Activated CD8-positive, alpha-beta T cell treated with anti-CD3 and anti-CD28 coated beads for 36 hours (primary cell): ENCODE data around the gene HERC2. TPM values are rescaled to one million over a fixed set of nuclear protein-coding genes. Genes with fewer than 3 reads are reported as not detected.
A peak's percentile ranks its signal among the peaks of the same experiment; 100 is the strongest.
"Not testable (repeated sequence)": the region's sequence is repeated elsewhere in the genome, so short reads cannot be mapped to it uniquely, and the experiment has no call there.

Experiments
- ATAC-seq: fragments of 200-7000 bp; cut with Tn5 transposase; one replicate; pipeline ENCODE4 v1.10.0; 2021; ENCODE audit warnings: mild to moderate bottlenecking, moderate library complexity
- CTCF ChIA-PET: fragments of 350-600 bp; sonication (Branson Sonifier 250); formaldehyde crosslinking; loops from one replicate; lab custom pipeline; 2021; ENCODE audit warnings: antibody characterized with exemption; lab: Charles Lee
- POLR2A ChIA-PET: fragments of 350-600 bp; sonication (Branson Sonifier 250); formaldehyde crosslinking; loops from one replicate; lab custom pipeline; 2021; ENCODE audit warnings: antibody characterized with exemption; lab: Charles Lee
- DNase-seq: peaks from one replicate; pipeline ENCODE4 v3.0.0-alpha.2; 2020
- H3K27ac Mint-ChIP-seq: one replicate; pipeline ENCODE4 v1.8.0; 2021; ENCODE audit warnings: mild to moderate bottlenecking, mixed read lengths
- H3K27me3 Mint-ChIP-seq: one replicate; pipeline ENCODE4 v1.8.0; 2021; ENCODE audit warnings: mixed read lengths
- H3K36me3 Mint-ChIP-seq: one replicate; pipeline ENCODE4 v1.8.0; 2021; ENCODE audit warnings: low read depth, mixed read lengths
- H3K4me1 Mint-ChIP-seq: one replicate; pipeline ENCODE4 v1.8.0; 2021; ENCODE audit warnings: low read depth, mixed read lengths
- H3K4me3 Mint-ChIP-seq: one replicate; pipeline ENCODE4 v1.8.0; 2021; ENCODE audit warnings: mild to moderate bottlenecking, moderate library complexity, mixed read lengths
- H3K9me3 Mint-ChIP-seq: one replicate; pipeline ENCODE4 v1.8.0; 2021; ENCODE audit warnings: mixed read lengths
- intact Hi-C: fragments of 100-400 bp; cut with micrococcal nuclease; formaldehyde crosslinking; loops from one replicate; pipeline ENCODE4 v1.10.0; 2022
- total RNA-seq, 2 experiments: library from RNA; stranded (reverse); gene quantifications; one replicate each; pipeline ENCODE4 v1.2.3, GENCODE V29; 2021
- TF ChIP-seq, protein P1 (sequence below): fragments of 200-600 bp; IDR thresholded peaks from one replicate; pipeline ENCODE4 v1.8.0; 2022; ENCODE audit warnings: antibody characterized with exemption, mild to moderate bottlenecking

HERC2 gene
- total RNA-seq, 2 experiments from 2014 or later, result 29.5 to 32.3 TPM

DNA sequence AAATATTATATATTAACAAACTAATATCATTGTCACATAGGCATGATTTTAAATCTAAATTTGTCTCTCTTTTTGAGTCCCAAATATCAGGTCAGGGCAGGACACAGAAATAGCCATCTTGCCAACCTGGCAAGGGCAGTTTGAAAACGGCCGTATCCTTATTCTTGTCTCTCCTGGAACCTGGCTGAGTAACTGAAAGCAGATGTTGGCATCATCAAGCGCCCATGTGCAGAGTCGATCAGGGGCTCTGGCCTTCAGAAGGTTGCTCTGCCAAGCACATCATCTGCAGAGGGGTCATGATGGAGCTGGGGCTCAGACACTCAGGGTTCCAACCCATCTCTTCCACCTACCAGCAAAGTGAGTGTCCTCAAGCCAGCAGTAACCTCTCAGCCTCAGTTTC is 167.7 kb downstream of the HERC2 start:
- intact Hi-C loops, result no loop called here
- POLR2A ChIA-PET, result no interaction called here
- H3K4me1 Mint-ChIP-seq, result no peaks in the 10 kb centered on the region

DNA sequence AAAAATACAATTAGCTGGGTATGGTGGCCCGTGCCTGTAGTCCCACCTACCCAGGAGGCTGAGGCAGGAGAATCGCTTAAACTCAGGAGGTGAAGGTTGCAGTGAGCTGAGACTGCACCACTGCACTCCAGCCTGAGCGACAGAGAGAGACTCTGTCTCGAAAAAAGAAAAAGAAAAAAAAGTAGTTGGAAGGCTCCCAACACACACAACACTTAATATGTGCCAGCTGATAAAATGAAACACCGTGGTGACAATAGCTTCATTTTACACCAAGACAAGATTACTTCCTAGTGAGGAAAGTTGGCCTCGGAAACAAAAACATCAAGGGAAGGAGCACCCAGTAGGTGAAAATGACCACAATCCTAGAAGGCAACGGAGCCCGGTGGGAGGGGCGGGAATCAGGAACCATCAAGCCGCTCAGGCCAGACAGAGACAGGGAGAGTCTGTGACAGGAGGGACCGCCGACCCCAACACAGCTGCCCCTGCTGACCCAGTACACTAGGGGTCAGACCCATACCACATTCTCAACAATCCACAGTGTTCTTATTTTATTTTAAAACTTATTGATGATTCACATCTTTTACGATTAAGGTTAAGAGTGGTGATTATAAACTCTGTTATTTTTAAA is 168.4 kb downstream of the HERC2 start:
- intact Hi-C loops, result no loop called here
- TF ChIP-seq, protein P1, sequence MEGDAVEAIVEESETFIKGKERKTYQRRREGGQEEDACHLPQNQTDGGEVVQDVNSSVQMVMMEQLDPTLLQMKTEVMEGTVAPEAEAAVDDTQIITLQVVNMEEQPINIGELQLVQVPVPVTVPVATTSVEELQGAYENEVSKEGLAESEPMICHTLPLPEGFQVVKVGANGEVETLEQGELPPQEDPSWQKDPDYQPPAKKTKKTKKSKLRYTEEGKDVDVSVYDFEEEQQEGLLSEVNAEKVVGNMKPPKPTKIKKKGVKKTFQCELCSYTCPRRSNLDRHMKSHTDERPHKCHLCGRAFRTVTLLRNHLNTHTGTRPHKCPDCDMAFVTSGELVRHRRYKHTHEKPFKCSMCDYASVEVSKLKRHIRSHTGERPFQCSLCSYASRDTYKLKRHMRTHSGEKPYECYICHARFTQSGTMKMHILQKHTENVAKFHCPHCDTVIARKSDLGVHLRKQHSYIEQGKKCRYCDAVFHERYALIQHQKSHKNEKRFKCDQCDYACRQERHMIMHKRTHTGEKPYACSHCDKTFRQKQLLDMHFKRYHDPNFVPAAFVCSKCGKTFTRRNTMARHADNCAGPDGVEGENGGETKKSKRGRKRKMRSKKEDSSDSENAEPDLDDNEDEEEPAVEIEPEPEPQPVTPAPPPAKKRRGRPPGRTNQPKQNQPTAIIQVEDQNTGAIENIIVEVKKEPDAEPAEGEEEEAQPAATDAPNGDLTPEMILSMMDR, result no peak
- peaks cover 24% of the 10 kb centered on the region for H3K9me3 Mint-ChIP-seq
- H3K27me3 Mint-ChIP-seq, result no peaks in the 10 kb centered on the region
- ChIA-PET CTCF (no interaction called here), POLR2A (no interaction called here)
- no peak overlapping the region for H3K4me3 Mint-ChIP-seq
- H3K27ac Mint-ChIP-seq, result no peak overlapping the region
- ATAC-seq, result no peak
- H3K36me3 Mint-ChIP-seq, result peaks cover 47% of the 10 kb centered on the region
- no peak for DNase-seq
- no peaks in the 10 kb centered on the region for H3K4me1 Mint-ChIP-seq

More for the DNA sequence above, 167.7 kb downstream of the HERC2 start:
- Mint-ChIP-seq H3K9me3 (peaks cover 17% of the 10 kb centered on the region), H3K4me3 (no peak overlapping the region), H3K27ac (no peak overlapping the region), H3K36me3 (peaks cover 40% of the 10 kb centered on the region), H3K27me3 (no peaks in the 10 kb centered on the region)
- CTCF ChIA-PET, result no interaction called here
- TF ChIP-seq, protein P1, result no peak
- ATAC-seq (no peak), DNase-seq (no peak)

DNA sequence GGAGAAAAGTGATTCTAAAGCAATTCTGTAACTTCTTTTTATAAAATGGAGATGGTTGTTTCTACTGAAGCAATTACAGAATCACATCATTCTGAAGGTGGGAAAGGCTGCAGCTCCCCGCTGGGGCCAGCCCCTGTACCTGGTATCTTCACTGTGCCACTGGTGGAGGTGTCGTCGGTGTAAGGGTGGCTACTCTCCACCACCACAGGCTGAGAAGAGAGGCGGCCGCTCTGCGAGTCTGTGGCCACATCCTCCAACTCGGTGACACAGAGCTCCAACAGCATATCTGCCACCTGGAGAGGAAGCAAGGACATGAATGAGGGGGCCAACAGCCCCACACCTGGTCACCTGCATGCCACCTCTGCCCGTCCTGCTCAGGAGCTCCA is 169.4 kb downstream of the HERC2 start:
- ATAC-seq, CTCF ChIA-PET, H3K27ac Mint-ChIP-seq, H3K4me1 Mint-ChIP-seq, H3K27me3 Mint-ChIP-seq, intact Hi-C loops, POLR2A ChIA-PET, DNase-seq, H3K4me3 Mint-ChIP-seq: not testable (repeated sequence)
- H3K9me3 Mint-ChIP-seq, result peaks cover 27% of the 10 kb centered on the region
- H3K36me3 Mint-ChIP-seq, result peaks cover 46% of the 10 kb centered on the region

DNA sequence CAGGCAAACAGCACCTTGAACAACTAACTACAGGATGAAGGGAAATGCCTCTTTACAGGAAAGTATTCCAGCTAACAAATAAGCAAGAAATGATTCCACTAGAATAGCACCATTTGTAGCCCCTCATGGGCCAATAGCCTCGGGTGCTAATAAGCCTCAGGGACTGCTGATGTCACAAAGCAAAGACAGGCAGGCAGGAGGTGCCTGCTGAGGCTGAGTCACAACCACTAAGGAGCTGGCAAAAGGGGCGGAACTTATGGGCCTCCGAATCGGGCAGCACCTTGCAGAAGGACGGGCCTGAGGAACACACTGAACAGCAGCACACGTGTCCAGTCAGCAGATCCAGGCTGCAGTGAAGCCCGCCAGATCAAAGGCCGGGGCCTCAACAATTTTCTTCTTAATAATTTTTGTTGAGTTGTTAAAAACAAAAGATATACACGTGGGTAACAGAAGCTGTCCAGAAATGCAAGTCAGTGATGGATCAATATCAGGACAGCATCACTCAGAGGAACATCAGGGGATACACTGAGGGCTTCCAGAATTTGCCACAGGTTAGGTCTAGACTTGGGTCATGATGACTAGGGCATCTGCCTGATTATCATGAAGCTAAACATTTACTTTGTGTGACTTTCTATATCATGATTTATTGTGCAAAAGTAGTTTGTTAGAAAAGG is 170.0 kb downstream of the HERC2 start:
- H3K4me1 Mint-ChIP-seq, POLR2A ChIA-PET, H3K27me3 Mint-ChIP-seq, CTCF ChIA-PET, H3K4me3 Mint-ChIP-seq, DNase-seq, H3K27ac Mint-ChIP-seq, intact Hi-C loops: not testable (repeated sequence)
- Mint-ChIP-seq H3K9me3 (peaks cover 24% of the 10 kb centered on the region), H3K36me3 (peaks cover 44% of the 10 kb centered on the region)
- peak; percentile 66 for ATAC-seq

DNA sequence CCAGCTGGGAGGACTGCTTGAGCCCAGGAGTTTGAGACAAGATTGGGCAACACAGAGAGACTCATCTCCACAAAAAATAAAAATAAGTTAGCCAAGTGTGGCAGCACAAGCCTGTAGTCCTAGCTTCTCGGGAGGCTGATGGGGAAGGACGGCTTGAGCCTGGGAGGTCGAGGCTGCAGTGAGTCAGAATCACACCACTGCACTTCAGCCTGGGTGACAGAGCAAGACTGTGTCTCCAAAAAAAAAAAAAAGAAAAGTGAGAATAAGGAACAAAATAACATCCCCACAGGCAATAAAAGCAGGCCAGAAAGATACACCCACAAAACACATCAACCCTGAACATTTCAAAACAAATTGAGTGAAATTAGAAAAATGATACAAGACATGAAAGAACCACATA is 174.2 kb downstream of the HERC2 start:
- CTCF ChIA-PET, result no interaction called here
- intact Hi-C loops, result no loop called here
- POLR2A ChIA-PET, result no interaction called here
- H3K4me3 Mint-ChIP-seq, result no peak overlapping the region
- peaks cover 24% of the 10 kb centered on the region for H3K9me3 Mint-ChIP-seq
- H3K4me1 Mint-ChIP-seq, result no peaks in the 10 kb centered on the region
- no peak for ATAC-seq
- no peaks in the 10 kb centered on the region for H3K27me3 Mint-ChIP-seq
- H3K27ac Mint-ChIP-seq, result no peak overlapping the region
- DNase-seq, result no peak
- TF ChIP-seq, protein P1, result no peak
- H3K36me3 Mint-ChIP-seq, result peaks cover 60% of the 10 kb centered on the region

DNA sequence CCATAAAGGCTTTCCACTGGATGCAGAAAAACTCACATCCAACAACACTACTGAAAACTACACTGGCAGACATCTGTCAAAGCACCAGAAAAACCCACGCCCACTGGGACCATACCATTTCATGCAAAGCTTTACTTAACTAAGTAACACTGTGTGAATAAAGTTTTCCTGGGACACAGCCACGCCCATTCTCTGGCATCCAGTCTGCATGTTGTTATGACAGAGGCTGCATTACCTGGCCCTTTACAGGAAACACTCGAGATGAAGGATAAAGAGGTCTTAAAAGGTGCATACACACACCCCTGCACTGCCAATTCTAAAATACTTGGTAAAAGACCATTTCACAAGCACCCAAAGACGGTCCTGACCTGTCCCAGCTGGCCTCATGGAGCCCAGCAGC is 176.6 kb downstream of the HERC2 start:
- DNase-seq, H3K4me1 Mint-ChIP-seq, H3K27me3 Mint-ChIP-seq, H3K27ac Mint-ChIP-seq, H3K4me3 Mint-ChIP-seq, POLR2A ChIA-PET, ATAC-seq, intact Hi-C loops, CTCF ChIA-PET: not testable (repeated sequence)
- Mint-ChIP-seq H3K36me3 (peaks cover 50% of the 10 kb centered on the region), H3K9me3 (peaks cover 20% of the 10 kb centered on the region)
